OCI-LY1 (cell line): ENCODE measurements around the gene BMP6.

Experiments
- H2AFZ ChIP-seq: fragments of 200-600 bp; sonication (generic), shearing (Covaris generic); 2 replicates; pipeline ENCODE4 v1.6.0; 2014; ENCODE audit warnings: antibody characterized with exemption, mild to moderate bottlenecking, low read length
- H3F3A ChIP-seq: fragments of 200-600 bp; sonication (generic), shearing (Covaris generic); 2 replicates; pipeline ENCODE4 v1.6.0; 2014; ENCODE audit warnings: mild to moderate bottlenecking, antibody characterized with exemption, low read length, moderate library complexity; ENCODE audit not compliant: insufficient read depth
- H3K27ac ChIP-seq: fragments of 200-600 bp; sonication (generic); 2 replicates; pipeline ENCODE4 v1.5.1; 2014; ENCODE audit warnings: low read length, mixed run types, mild to moderate bottlenecking, low read depth; ENCODE audit not compliant: poor library complexity, severe bottlenecking
- H3K27me3 ChIP-seq: fragments of 200-600 bp; sonication (generic); 2 replicates; pipeline ENCODE4 v1.6.0; 2014; ENCODE audit warnings: antibody characterized with exemption, mild to moderate bottlenecking, low read length, moderate library complexity; ENCODE audit not compliant: insufficient read depth
- H3K36me3 ChIP-seq: fragments of 200-600 bp; sonication (generic); 2 replicates; pipeline ENCODE4 v1.6.1; 2014; ENCODE audit warnings: mild to moderate bottlenecking, antibody characterized with exemption, low read length, moderate library complexity, mixed read lengths; ENCODE audit not compliant: insufficient read depth
- H3K4me1 ChIP-seq: fragments of 200-600 bp; sonication (generic); 2 replicates; pipeline ENCODE4 v1.5.1; 2014; ENCODE audit warnings: mild to moderate bottlenecking, low read length, moderate library complexity; ENCODE audit not compliant: insufficient read depth, severe bottlenecking
- H3K4me2 ChIP-seq: fragments of 200-600 bp; sonication (generic), shearing (Covaris generic); 2 replicates; pipeline ENCODE4 v1.6.1; 2014; ENCODE audit warnings: low read length
- H3K4me3 ChIP-seq: fragments of 200-600 bp; sonication (generic); 2 replicates; pipeline ENCODE4 v1.5.1; 2014; ENCODE audit warnings: low read length, low read depth, mild to moderate bottlenecking, mixed read lengths; ENCODE audit not compliant: poor library complexity, severe bottlenecking
- H3K79me2 ChIP-seq: fragments of 200-600 bp; shearing (Covaris generic); 2 replicates; pipeline ENCODE4 v1.6.1; 2016; ENCODE audit warnings: mixed run types, low read length, mixed read lengths; ENCODE audit not compliant: insufficient read depth
- H3K9ac ChIP-seq: fragments of 200-600 bp; sonication (generic), shearing (Covaris generic); 2 replicates; pipeline ENCODE4 v1.6.1; 2014; ENCODE audit warnings: mild to moderate bottlenecking, low read length, mixed read lengths
- H3K9me2 ChIP-seq: fragments of 200-600 bp; sonication (generic), shearing (Covaris generic); 2 replicates; pipeline ENCODE4 v1.6.1; 2014; ENCODE audit warnings: low read depth, mild to moderate bottlenecking, low read length, mixed read lengths
- H3K9me3 ChIP-seq: fragments of 200-600 bp; shearing (Covaris generic); 2 replicates; pipeline ENCODE4 v1.6.1; 2014; ENCODE audit warnings: low read length, mixed read lengths
- H4K20me1 ChIP-seq: fragments of 200-600 bp; sonication (generic), shearing (Covaris generic); 2 replicates; pipeline ENCODE4 v1.6.0; 2016; ENCODE audit warnings: mild to moderate bottlenecking, low read length; ENCODE audit not compliant: insufficient read depth
- EZH2 ChIP-seq: fragments of 200-600 bp; sonication (generic), shearing (Covaris generic); IDR thresholded peaks from 2 replicates; pipeline ENCODE4 v1.8.0; 2017; ENCODE audit warnings: borderline replicate concordance, mixed run types, mild to moderate bottlenecking, antibody characterized with exemption, low read length, moderate library complexity, mixed read lengths
- TF ChIP-seq, protein P1 (sequence below): fragments of 200-600 bp; sonication (generic), shearing (Covaris generic); IDR thresholded peaks from 2 replicates; pipeline ENCODE4 v1.5.1; 2017; ENCODE audit warnings: mild to moderate bottlenecking, antibody characterized with exemption, low read length, moderate library complexity, mixed read lengths

BMP6 gene

DNA sequence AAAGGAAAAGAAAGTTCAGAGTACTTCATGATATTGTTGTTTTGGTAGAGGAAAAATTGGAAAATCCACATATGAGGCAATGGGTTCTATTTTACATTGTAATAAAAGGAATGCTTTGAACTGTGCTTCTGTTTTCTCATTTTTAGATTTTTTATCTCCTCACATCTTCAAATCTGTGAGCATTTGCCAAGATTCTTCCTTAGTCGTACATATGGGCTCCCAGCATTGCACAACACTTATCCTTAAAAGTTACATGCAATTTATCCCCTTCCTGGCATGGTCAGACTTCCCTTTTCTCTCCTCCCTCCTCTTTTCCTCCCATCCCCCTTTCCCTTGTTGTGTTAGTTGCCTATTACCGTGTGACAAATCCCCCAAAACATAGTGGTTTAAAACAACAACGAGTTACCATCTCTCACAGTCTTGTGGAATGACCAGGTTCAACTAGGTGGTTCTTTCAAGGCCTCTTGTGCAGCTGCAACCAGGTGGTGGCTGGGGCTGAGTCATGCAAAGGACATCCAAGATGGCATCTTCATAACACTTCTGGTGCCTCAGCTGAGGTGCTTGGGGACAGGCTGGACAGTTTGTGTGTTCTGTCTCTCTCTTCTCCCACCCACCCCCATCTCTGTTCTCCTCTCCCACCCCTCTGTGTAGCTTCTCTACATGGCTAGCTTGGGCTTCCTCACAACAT lies 116.0 kb downstream of the BMP6 start:
- no peak overlapping the region for H3K9ac ChIP-seq
- H4K20me1 ChIP-seq: no peaks in the 10 kb centered on the region
- no peak for TF ChIP-seq EZH2
- TF ChIP-seq, protein P1, sequence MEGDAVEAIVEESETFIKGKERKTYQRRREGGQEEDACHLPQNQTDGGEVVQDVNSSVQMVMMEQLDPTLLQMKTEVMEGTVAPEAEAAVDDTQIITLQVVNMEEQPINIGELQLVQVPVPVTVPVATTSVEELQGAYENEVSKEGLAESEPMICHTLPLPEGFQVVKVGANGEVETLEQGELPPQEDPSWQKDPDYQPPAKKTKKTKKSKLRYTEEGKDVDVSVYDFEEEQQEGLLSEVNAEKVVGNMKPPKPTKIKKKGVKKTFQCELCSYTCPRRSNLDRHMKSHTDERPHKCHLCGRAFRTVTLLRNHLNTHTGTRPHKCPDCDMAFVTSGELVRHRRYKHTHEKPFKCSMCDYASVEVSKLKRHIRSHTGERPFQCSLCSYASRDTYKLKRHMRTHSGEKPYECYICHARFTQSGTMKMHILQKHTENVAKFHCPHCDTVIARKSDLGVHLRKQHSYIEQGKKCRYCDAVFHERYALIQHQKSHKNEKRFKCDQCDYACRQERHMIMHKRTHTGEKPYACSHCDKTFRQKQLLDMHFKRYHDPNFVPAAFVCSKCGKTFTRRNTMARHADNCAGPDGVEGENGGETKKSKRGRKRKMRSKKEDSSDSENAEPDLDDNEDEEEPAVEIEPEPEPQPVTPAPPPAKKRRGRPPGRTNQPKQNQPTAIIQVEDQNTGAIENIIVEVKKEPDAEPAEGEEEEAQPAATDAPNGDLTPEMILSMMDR: no peak
- H3F3A ChIP-seq: no peaks in the 10 kb centered on the region
- H3K4me3 ChIP-seq: no peak overlapping the region
- H3K4me2 ChIP-seq: no peak overlapping the region
- no peaks in the 10 kb centered on the region for H3K9me2 ChIP-seq
- no peaks in the 10 kb centered on the region for H3K4me1 ChIP-seq
- H3K27me3 ChIP-seq: no peaks in the 10 kb centered on the region; the same call in 1 of the 2 replicates
- H2AFZ ChIP-seq: no peak overlapping the region
- no peak overlapping the region for H3K27ac ChIP-seq
- no peaks in the 10 kb centered on the region for H3K9me3 ChIP-seq
- H3K79me2 ChIP-seq: no peaks in the 10 kb centered on the region
- H3K36me3 ChIP-seq: no peaks in the 10 kb centered on the region

DNA sequence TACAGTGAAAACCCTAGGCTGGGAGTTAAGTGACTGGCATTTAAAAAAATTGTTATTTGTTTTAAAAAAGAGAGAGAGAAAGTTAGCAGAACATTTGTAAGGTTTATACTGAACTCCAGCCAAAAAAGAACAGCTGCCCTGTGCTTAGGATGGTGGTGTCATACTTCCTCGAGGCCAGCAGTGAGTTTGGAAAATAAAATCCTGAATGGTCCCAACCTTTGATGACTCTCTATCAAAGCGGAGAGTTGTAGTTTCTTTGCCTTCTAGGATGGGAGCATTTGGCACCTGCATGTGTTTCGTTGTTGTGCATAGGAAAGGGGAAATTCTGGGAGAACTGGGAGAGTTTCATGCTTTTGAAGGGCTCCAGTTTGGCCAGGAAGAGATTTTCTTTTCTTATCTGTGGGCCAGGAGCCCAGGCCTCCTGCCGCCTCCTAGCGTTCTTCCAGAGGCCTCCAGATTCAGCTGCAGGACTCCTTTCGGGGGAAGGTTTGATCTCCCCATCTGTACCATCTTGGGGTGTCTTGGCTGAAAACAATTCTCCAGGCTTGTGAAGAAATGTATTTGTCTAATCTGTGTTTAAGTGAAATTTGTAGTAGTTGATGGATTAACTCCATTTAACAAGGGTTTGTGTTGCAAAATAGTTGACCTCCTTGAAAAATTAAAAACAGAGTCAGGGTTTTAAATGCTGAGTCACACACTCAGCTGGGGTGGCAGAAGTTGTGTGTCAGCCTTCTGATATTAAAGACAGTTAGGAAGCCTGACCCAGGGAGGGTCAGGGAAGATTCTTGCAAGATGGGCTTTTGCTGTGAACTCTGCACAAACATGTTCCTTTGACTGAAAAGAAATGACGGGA lies 121.3 kb downstream of the BMP6 start:
- no peak overlapping the region for H2AFZ ChIP-seq
- H3K27me3 ChIP-seq: no peaks in the 10 kb centered on the region
- peaks cover 5% of the 10 kb centered on the region; the same call in 1 of the 2 replicates for H3K9me3 ChIP-seq
- no peaks in the 10 kb centered on the region for H4K20me1 ChIP-seq
- no peak overlapping the region for H3K4me3 ChIP-seq
- no peaks in the 10 kb centered on the region for H3K79me2 ChIP-seq
- H3K4me2 ChIP-seq: no peak overlapping the region
- no peaks in the 10 kb centered on the region for H3F3A ChIP-seq
- H3K9ac ChIP-seq: no peak overlapping the region
- no peaks in the 10 kb centered on the region for H3K36me3 ChIP-seq
- no peaks in the 10 kb centered on the region for H3K4me1 ChIP-seq
- H3K27ac ChIP-seq: no peak overlapping the region
- no peak for TF ChIP-seq EZH2
- TF ChIP-seq, protein P1: no peak
- H3K9me2 ChIP-seq: no peaks in the 10 kb centered on the region

DNA sequence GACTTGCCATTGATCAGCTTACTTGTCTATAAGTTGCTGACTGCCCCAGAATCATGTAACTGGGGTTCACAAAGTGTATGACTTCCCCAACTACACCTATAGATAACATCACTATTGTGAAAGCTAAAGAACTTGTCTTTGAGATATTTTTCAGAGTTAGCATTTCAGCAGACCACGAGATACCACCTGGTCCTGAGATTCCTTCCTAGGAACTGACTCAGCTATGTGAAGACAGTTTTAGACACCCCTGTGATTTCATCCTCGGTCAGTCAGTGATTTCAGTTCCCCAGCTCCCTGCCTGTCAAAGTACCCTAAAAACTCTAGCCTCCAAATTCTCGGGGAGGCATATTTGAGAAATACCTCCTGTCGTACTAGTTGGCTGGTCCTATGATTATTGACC lies 122.3 kb downstream of the BMP6 start:
- Histone ChIP-seq H3K27me3 (no peaks in the 10 kb centered on the region), H3K9ac (no peak overlapping the region), H3K9me2 (no peaks in the 10 kb centered on the region), H3K9me3 (peaks cover 6% of the 10 kb centered on the region; the same call in 1 of the 2 replicates), H3K4me3 (no peak overlapping the region), H4K20me1 (no peaks in the 10 kb centered on the region), H3K4me1 (no peaks in the 10 kb centered on the region), H3K36me3 (no peaks in the 10 kb centered on the region), H3F3A (no peaks in the 10 kb centered on the region), H3K4me2 (no peak overlapping the region), H3K79me2 (no peaks in the 10 kb centered on the region), H2AFZ (no peak overlapping the region), H3K27ac (no peak overlapping the region)
- TF ChIP-seq EZH2: no peak
- TF ChIP-seq, protein P1: no peak
